AG08396 (cell line): Measurements from ENCODE around the gene IDUA.
"Not testable (repeated sequence)": the region's sequence is repeated elsewhere in the genome, so short reads cannot be mapped to it uniquely, and the experiment has no call there.

Experiments
- DNase-seq: peaks from one replicate; pipeline ENCODE4 v3.0.0; 2012; ENCODE audit warnings: low spot score, mixed read lengths

Gene IDUA

DNA sequence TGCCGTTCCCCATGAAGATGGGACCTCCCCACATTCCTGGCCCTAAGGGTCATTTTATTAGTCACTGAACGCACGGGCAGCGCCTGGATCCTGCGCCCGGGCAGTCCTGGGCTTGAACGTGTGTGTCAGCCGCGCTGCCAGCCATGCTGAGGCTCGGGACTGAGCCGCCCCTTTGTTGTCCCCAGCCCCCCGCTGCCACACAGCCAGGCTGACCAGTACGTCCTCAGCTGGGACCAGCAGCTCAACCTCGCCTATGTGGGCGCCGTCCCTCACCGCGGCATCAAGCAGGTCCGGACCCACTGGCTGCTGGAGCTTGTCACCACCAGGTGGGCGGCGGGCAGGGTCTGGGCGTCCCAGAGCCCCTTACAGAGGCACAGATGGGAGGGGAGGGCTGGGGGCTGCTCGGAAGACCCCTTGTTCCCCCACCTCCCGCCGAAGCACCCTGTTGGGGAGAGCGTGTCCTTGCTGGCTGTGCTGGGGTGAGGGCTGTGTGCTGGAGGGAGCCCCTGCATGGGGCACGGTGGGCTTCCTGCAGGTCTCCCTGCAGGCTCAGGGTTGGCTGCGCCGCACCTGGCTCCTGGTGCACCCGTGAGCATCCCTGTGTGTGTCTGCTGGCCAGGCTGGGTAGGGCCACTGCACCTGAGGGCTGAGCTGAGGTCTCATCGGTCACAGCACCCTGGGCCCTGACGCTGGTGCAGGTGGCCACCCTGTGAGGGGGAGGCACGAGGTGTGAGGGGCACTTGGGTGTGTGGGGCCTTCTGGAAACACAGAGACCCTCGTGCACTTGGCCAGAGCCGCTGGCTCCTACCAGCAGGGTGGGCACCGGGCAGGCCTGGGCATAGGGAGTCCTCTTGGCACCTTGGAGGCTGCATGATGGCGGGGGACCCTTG is 1.0 kb downstream of the IDUA start:
- peak; percentile 80 for DNase-seq

DNA sequence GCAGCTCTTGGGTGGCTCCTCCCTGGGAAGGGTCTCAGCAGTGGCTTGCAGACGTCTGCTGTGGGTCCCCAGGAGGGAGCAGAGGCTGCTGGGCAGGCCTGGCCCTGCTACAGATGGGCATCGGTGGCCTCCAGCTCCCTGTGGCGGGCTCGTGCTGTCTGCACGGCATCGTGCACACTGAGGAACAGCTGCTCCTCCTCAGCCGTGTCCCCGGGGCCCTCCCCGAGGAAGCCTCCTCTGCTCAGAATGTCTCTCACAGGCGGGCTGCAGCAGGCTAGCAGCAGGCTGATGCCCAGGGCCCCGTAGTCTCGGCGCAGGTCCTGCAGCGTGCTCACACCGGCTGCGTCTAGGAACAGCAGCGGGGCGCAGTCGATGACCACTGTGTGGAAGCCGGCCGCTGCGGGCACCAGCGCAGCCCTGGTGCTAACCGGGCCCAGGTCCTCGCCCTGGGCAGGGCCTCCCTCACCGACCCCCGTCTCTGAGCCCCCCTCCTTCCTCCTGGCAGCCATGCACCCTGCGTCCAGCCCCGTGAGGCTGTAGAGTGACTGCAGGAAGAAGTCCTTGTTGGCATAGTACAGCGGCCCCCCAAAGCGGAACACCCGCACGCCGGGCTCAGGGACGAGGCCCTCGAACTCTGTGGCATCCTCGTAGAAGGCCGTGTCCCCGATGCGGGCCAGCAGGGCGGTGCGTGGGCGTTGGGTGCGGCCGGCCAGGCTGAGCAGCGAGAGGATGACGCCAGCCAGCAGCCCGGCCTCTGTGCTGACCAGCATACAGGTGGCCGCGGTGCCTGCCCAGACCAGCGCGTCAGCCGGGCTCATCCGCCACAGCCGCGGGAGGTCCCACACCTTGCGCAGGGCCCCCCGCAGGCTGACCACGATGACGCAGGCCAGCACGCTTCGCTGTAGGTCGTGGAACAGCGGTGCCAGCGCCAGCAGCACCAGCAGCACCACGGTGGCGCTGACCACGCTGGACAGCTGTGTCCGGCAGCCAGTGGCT is 2.2 kb downstream of the IDUA start:
- DNase-seq: no peak

DNA sequence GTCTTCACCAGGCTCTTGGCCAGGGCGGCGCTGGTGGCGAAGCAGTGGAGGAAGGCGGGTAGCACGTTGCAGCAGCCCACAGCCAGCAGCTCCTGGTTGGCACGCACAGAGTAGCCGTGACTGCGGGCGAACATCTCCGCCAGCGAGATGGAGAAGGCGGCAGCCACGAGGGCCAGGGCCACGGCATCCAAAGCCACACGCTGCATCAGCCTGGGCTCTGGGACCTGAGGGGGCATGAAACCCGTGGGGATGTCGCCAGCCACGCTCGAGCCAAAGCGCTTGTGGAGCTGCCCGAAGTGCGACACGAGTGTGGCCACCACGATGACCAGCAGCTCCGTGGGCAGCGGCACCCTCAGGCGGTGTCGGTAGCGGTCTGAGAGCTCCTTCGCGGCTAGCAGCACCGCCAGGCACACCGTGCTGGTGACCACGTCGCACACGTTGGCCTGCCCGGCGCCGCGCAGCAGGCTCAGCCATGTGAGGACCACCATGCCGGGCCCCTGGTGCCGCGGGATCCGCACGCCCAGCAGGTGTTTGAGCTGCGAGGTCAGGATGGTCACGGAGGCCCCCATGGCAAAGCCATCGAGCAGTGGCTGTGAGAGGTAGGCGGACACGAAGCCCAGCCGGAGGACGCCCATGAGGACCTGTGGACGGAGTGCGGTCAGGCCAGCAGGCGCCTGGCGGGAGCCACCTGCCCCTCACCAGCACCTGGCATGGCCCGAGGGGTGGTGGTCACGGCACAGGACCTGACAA is 3.1 kb downstream of the IDUA start:
- no peak for DNase-seq

DNA sequence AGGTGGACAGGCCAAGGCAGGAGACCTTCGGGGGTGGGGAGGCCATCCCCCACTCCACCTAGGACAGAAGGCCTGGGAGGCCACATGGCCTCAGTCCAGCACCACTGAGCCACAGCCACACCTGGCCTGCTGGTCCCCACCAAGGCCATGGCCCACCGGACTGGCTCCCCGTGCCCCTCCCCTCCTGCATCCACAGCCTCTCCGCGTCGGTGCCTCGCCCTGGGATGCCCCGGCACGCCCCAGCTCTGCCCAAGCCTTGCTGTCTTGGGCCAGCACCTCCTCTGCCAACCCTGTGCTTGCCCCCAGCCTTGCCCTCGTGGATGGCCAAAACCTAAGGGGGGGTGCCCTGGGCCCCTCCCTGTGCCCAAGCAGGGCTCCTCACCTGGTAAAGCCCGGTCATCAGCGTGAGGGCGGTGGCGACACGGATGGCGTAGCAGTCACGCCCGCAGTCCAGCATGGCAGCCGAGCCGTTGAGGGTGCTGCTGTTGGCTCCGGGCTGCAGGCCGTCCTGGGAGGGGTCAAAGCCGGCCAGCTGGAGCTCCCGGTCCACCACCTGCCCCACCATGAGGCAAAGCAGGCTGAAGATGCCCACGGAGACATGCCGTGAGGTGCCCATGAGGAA is 4.0 kb downstream of the IDUA start:
- no peak for DNase-seq

DNA sequence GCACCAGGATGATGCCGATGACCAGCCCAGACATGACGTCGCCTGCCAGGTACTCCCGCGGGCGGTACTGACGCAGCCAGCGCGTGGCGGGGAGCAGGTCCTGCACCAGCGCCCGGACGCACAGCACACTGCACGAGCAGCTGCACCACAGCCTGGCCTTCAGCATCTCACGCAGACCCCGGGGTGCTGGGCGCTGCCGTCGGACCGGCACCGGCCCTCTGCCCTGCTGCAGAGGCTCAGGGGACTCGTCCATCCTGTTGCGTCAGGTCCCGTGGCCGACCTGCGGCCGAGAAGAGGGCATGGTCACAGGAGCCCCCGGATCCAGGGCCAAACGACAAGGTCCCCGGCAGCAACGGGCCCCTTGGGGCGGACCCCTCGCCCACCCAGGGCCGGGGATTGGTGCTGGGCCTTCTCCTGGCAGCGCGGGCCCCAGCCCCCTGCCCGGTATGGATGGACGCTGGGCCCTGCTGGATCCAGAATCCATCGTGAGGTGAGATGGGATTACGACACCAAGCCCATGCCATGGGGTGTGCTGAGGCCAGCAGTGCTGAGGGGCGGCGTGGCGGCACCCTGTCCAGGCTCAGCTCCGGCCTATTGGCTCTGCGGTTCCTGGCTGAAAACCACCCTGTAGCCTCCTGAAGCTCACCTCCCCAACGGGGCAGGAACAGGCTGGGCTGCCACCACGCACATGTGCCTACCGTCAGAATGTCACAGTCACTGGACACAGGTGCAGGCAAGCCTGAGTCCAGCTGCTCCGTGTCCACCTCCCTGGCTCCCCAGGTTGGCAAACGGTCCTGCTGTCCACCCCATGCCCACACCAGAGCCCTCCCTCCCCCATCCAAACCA is 4.8 kb downstream of the IDUA start:
- no peak for DNase-seq

DNA sequence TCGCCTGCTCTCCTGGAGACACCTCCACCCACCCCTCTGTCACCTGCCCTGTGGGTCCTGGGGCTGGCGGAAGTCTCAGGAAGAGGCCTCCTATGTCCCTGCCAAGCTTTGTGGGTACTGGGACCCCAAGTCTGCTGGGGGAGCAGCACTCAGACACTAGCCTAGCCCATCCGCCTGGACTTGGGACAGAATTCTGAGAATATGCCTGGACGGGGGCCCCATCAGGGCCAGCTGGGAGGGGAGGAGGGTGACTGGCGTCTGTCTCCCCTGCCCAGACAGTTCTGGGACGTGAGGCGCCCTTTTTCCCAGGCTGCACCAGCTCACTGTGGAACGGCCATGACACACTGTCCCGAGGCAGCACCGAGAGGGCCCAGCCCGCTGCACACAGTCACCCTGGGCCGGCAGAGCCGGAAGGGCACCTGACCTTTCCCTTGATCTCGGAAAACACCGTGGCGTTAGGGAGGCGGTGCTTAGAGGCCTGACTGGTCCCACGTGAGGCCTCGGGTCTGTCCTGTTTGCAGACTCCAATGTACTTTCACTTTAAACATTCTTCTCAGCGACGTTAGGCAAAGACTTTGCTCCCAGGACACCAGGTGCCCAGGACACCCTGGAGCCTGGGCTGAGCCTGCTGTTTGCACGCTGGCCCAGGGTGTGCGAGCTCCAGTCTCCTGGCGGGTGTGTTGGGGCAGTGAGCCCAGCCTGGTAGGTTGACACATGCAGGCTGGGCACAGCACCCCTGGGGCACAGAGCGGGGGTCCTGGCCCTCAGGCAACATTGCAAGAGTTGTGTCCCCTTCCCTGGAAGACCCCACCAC is 5.7 kb downstream of the IDUA start:
- no peak for DNase-seq

DNA sequence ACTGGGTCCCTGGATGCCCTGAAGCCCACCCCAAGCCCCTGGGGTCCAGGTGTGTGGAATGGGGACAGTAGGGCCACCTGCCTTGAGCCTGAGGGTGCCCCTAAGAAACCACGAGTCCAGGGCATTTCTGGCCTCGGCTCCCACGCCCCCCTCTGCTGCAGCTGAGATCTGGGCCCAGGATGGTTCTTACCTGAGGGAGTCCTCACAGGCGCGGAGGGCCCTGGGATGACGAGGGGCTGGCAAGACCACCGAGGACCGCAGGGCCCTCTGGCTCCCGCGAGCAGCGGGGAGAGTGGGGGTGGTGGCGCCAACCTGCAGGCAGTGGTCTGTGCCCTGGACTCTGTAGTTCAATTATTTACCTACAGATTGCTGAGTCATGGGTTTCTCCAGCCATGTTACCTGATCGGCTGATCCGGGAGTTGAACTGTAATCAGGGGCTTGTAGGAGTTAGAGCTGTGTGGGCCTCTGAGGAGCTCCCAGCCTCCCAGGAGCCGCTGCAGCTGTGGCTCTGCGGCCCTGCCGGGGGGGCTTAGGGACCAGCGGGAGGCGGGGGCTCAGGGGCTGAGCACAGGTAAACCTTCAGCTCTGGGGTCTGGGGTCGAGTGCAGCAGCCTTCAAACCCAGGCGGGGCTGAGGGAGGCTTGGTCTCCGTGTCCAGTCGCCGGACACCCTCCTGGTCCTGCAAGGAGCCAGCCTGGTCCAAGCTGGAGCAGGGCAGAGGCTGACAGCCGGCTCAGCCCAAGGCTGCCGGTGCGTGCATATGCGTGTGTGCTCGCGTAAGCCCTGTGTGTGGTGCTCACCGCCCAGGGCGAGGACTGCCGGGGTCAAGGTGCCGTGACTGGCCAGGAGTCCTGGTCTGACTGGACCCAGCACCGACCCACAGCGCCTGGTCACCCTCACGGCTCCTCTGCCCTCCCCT is 6.5 kb downstream of the IDUA start, which contains the start of gene SLC26A1:
TSS of gene SLC26A1 (minus strand) at position 294 of the 919 bp plus-strand sequence. CDS start 1,701 bp downstream, outside the sequence.
- no peak for DNase-seq

DNA sequence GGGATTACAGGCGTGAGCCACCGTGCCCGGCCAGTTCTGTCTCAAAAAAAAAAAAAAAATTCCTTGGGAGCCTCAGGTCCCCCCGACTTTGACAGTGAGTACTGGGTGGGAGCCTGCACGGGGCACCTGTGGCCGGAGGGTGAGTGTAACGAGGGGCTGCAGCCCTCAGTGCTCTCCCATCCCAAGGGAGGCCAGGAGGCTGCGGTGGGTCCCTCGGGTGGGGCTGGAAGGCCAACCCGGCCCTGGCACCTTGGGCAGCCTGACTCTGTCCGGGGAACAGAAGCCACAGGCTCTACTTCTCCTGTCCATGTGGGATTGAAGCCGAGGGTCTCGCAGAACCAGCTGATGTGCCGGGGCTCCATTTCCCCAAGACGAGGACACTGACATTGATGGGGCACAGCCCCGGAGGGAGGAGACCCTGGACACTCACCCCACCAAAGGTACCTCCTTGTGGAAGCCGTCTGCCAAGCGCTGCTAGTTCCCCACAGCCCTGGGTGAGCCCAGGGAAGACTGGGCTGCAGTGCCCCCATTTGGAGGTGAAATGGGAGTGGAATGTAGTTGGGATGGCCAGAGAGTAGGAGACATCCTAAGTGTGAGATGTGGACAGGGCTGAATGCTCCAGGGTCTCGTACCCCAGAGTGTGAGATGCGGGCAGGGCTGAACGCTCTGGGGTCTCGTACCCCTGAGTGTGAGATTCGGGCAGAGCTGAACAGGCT is 8.6 kb downstream of the IDUA start:
- DNase-seq: no peak

DNA sequence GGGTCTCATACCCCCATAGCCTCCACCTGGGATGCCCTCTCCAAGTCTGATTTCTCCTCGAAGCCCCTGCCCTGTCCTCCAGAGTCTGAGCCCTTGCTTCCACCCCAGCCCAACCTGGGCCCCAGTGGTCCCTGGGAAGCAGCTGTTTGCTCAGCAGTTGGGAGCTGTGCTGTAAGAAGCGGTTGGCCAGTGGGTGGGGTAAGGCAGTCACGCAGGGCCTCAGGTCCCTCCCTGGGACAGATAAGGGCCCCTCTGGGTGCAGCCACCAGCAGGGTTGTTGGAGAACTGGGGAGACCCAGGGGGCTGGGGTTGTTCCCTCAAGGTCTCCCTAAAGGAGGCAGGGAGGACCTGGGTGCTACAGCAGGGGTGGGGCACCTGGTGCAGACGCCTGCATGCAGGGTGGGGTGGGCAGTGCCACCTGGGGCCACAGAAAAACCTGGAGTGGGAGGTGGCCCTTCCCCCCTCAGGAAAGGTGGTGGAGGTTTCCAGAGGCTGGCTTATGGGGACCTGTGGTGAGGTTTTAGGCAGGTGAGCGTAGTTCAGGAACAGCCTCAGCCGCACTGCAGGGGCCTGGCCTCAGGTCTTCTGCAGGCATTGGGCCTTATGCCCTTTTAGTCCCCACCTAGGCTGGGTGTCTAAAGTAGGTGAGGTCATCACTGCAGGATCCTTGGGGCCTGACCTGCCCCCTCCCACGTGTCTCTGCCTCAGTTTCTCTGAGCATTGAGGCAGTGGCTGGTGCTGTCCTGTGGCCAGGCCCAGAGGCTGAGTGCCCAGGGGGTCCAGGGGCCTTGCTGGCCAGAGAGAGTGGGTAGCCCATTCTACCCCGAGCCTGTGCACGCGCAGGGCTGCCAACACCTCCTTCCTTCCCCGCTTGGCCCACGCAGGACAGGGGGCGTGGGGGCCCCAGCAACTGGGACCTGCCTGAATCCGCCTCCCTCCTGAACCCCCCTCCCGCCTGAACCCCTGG is 9.5 kb downstream of the IDUA start:
- no peak for DNase-seq

DNA sequence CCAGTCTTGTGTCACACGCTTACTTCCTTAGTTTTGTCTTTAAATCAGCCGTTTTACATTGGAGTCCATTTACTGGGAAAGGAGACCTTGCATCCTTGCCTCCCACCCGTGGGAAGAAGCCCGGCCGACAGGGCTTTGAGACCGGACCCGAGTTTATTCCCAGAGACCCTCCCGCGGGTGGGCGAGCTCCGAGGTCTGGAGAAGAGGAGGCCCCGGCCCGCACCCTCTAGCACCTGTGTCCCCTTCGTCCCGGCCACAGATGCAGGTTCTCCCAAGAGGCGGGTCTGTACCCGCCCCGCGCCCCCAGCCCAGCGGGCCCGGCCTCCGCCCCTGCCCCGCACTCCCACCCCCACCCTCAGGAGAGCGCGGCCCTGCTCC is 10.1 kb downstream of the IDUA start:
- DNase-seq: no peak

DNA sequence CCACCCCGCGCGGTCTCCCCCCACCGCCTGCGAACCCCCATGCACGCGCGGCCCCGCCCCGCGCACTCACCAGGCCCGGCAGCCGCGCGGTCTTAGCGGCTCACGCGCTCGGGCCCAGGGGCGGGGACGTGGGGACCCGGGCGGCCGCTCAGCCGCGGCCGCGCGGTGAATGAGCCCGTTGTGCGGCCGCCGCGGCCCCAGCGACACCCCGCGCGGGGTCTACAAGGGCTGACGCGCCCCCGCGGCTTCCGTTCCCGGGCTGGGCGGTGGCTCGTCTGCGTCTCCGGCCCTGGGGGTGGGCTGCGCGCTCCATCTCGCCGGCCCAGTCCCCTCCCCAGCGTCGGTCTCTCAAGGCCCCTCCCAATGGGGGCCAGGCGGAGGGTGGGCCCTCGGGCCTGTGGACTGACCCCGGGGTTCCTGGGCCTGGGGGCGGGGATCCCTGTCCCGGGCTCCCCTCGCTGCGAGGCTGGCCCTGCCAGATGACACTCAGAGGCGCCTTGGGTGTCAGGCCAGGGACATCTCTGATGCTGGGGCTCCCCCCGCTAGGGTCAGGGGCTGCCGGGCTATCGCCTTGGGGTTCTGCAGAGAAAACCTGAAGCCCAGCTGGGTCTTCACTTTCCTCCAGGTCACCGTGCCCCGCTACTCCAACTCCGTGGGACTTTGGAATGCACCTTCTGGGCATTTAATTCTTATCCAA is 10.7 kb downstream of the IDUA start:
- DNase-seq: peak; percentile 75

DNA sequence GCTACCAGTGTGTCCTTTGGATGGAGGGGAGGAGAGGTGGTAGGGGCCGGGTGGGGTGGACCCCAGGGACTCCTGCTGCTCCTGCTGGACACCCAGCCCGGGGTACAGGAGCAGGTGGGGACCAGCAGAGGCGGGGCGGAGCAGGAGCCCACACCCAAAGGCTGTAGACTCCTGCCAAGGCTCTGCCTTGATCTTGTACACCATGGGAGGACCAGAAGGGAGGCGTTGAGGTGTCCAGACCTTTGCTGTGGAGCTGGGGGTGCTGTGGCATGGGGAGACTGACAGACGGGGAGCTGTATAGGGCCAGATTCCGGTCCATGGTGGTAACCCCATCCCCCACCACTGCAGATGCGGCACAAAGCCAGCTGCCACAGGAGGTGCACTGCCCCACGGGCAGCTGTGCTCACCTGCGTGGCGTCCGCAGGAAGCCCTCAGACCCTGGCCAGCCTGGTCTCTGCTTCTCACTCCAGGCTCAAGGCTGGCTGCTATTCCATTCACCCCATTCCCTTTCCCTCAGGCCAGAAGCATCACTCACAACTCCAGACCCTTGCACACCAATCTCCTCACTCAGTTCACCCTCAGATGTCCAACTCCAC is 11.3 kb downstream of the IDUA start:
- no peak for DNase-seq

DNA sequence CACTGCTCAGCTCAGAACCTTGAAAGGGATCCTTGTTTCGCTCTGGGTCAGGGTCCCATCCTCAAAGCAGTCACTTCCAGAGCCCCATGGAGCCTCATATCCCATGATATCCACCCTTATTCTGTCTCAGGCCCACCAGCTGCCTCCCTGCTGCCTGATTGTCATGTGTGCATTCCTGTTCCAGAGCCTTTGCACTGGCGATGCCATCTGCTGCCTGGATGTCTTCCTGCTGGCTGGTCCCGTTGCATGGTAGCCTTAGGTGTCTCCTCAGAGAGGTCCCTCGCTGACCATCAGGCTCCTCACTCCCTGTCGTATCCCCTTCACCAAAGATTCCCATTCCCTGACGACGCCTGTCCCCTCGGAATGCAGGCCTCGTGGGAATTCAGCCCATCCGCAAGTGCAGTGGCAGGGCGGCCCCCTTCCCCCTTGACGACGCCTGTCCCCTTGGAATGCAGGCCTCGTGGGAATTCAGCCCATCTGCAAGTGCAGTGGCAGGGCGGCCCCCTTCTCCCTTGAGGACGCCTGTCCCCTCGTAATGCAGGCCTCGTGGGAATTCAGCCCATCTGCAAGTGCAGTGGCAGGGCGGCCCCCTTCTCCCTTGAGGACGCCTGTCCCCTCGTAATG is 12.5 kb downstream of the IDUA start:
- DNase-seq: not testable (repeated sequence)

DNA sequence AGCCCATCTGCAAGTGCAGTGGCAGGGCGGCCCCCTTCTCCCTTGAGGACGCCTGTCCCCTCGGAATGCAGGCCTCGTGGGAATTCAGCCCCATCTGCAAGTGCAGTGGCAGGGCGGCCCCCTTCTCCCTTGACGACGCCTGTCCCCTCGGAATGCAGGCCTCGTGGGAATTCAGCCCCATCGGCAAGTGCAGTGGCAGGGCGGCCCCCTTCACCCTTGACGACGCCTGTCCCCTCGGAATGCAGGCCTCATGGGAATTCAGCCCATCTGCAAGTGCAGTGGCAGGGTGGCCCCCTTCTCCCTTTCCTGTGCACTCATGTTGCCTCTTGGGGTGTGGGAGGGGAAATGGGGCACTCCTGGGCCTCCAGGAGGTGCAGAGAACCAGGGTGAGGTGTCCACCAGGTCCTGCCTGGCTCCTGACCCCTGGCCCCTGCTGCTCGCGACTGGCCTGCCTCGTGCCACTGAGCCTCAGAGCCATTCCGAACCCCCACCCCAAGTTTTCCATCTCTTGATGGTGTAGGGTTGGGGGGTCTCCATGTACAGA is 13.1 kb downstream of the IDUA start:
- no peak for DNase-seq

DNA sequence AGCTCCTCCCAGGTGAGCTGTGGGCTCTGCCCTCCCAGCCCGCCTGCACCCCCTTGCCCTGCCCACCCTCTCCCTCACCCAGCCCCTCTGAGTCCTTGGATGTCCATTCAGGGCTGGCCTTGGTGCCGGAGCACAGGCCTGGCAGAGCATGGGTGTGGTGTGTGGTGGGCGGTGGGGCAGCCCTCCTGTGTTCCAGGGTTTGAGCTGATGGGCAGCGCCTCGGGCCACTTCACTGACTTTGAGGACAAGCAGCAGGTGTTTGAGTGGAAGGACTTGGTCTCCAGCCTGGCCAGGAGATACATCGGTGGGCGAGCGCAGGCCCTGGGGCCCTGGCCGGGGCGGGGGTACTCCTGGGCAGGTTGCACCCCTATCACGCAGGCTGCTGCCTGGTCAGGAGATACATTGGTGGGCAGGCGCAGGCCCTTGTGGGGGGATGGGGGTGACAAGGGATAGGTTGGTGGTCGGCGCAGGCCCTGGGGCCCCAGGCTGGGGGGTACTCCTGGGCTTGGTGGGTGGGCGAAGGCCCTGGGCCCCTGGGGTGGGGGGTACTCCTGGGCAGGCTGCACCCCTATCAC is 13.9 kb downstream of the IDUA start:
- DNase-seq: no peak
